Effector CD4-positive, alpha-beta T cell (primary cell): ENCODE results near the gene RFX3.

ENCODE experiments used
- DNase-seq: peaks from one replicate; pipeline ENCODE4 v3.0.0-alpha.2; 2020

RFX3 gene

DNA sequence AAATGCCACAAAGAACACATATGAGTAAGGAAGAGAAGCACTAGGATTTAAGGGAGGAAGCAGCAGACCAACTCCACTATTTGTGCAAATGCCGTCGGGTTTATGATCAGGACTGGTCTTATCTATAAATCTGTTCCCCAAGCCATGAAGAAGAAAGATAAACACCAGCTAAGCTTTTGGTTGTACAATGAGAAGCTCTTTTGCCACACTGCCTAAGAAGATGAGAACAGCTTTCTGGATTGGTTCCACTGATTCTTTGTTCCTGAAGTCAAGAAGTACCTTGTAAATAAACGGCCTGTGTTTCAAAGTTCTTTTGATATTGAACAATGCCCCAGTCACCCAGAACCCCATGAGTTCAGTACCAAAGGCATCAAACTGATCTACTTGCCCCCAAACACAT lies 93.9 kb downstream of the RFX3 start:
- DNase-seq: no peak

GRCh38 chr9:3419893-3420292 lies 105.9 kb downstream of the RFX3 start:
- DNase-seq: no peak

GRCh38 chr9:3415906-3416305 lies 109.9 kb downstream of the RFX3 start:
- DNase-seq: no peak

GRCh38 chr9:3413984-3414383 lies 111.8 kb downstream of the RFX3 start:
- no peak for DNase-seq

DNA sequence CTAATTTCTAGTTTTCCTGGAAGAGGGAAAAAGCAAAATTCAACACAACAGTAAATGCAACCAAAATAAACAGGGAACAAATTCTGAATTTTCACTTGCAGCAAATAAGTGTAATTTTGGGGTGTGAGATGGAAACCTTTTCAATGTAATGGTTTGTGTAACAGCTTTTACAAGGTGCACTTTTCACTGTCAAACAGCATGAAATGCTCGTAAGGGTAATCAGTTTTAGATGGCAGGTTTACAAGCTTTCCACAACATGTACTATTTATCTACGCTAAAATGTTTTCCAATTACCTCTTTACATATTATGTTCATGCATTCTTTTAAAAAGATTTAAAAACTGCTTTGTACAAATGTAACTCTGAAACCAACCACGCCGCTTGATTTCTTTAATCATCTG lies 115.3 kb downstream of the RFX3 start:
- DNase-seq: no peak

DNA sequence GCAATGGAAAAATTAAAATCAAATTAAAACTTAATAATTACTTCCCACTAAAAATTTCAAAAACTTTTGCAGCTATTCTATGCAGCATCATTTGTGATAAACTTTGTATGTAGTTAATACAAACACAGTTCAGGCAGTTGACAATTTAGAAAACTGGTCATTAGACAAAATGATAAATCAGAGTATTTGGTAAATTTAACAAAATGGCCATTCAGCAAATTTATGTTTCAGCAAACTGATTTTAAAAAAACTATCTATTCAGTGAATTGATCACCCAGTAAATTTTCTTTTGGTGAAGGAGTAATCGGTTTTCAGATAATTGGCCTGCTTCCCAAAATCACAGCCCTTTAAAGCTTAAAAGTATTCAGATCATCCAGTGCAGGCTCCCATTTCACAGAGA lies 116.3 kb downstream of the RFX3 start:
- no peak for DNase-seq

DNA sequence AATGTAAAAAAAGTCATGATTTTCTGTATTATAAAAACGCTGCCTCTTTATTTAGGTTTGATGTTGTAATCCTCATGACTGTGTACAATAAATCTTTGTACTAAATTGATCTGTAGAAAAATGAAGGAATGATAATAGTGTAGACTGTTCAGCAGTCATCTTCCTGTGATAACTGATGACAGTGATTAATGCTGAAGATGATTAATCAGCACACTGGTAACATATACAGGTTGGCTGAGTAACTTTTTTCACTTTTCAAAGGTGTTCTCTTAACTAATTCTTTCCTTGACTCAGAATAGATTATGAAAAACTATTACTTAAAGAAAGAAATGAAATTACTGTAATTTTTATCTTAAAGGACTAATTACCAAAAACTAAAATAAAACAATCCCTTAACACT lies 122.5 kb downstream of the RFX3 start:
- no peak for DNase-seq

GRCh38 chr9:3401221-3401954 lies 124.4 kb downstream of the RFX3 start:
- no peak for DNase-seq

DNA sequence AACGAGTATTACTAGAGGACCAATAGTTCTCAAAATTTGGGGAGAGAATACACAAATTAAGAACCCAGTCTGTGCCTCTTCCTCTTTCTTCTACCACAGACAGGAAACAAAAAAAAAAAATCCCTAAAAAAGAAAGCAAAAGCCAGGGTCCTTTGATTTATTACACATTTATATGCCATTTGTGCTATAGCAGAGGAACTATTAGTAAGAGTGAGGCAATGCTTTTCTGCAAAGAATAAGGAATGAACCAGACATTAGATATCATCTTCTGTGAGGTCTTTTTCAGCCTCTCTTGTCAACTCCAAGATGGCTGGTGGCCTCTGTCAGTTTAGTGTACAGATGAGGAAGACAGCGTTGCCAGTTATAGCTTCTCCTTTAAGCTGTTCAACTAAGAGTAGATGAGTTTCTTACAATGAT lies 127.6 kb downstream of the RFX3 start:
- no peak for DNase-seq

GRCh38 chr9:3397766-3398165 lies 128.0 kb downstream of the RFX3 start:
- no peak for DNase-seq

DNA sequence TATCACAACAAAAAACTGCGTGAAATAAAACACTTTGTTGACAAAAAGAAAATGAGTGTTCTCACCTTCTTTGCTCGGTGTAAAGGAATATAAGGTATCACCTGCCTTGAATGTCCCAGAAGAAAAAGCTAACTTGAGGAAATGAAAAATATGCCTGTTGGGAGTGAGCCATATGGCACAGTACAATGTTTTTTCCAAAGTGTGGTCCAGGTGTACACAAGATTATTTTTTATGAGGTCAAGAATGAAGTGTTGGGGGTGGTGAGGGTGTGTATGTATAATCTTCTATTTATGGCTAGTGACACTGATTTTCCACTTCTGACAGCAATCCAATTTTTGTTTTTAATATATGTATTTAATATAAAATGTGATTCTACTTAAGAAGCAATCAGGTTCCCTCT lies 134.4 kb downstream of the RFX3 start:
- DNase-seq: no peak

DNA sequence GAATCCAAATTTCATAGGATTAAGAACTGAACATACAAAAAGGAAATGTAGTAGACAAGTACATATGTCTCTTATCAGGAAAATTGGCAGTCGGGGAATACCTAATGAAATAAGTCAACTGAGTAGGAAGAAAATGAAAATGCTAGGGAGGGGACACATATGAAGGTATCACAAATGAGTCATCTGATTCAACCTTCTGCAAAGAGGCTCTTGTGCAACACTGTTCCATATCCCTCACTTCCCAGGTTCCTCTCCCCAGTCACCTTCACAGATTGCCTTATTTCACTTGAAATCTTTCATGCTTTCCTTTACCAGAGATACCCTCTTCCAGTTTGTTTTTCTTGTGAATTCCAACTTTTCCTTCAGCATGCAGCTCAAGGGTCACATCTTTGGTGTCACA lies 139.0 kb downstream of the RFX3 start:
- DNase-seq: no peak

DNA sequence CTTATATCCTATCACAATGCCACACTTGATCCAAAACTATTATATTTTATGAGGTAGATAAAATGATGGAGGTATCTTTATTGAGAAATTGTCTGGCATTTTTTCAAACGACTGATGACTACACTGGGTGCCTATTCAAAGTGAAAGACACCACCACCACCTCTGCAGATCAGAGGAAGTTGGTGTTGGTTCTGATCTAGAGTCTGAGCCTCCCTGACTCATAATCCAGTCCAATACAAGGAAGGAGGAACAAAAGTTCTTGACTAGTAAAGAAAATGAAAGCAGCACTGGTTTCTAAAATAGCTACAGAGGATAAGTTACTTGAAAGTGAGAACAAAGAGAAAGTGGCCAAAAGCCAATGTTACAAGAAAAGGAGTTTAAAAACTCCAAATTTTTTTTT lies 139.9 kb downstream of the RFX3 start:
- no peak for DNase-seq

GRCh38 chr9:3371842-3372241 lies 154.0 kb downstream of the RFX3 start:
- DNase-seq: no peak

GRCh38 chr9:3370715-3371114 lies 155.1 kb downstream of the RFX3 start:
- no peak for DNase-seq

DNA sequence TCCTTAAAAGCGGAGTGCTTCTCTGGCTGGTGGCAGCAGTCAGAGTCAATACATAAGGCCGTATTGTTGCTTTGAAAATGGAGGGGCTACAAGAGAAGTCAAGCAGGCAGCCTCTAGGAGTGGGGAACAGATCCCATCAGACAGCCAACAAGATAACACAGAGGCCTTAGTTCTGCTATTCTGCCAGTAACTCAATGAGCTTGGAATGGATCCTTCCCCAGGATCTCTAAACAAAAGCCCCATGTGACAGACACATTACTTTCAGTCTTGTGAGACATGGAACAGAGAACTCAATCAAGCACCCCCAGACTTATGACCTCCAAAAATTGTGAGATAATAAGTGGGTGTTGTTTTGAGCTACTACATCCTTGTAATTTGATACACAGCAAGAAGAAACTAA lies 158.6 kb downstream of the RFX3 start:
- no peak for DNase-seq

GRCh38 chr9:3361689-3362392 lies 164.0 kb downstream of the RFX3 start:
- no peak for DNase-seq

- DNase-seq: no peak
These were observed 164.7 kb downstream of the RFX3 start for GRCh38 chr9:3361116-3361515.

GRCh38 chr9:3360245-3360644 lies 165.6 kb downstream of the RFX3 start:
- DNase-seq: no peak

- no peak for DNase-seq
These were observed 166.0 kb downstream of the RFX3 start for GRCh38 chr9:3359778-3360177.

DNA sequence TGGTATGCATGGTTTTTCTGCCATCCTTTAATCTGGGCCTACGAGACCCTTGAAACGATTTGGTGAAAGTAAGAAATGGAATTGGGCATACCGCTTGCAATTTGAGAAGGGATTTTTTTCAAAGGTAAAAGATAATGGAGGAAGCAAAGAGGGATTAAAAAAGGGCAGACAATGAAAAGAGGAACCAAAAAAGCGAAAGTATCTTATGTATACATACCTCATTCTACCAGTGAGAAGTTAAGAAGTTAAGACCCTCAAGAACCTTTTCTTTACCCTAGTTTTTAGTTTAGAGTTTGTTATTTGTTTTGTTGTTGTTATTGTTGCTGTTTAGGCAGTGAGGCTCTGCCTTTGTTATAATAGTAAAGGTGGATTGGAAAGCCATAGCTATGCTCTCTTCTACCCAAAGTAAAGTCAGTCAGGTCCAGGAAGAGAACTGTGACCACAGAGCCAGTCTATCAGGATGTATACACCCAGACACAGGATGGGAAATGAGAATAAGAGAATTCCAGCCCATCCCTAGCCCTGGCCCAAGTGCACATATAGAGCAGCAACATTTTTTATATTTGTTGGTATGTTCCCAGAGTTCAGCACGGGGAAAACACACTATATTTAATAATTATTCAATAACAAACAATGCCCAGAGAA lies 166.6 kb downstream of the RFX3 start:
- no peak for DNase-seq

GRCh38 chr9:3348169-3348568 lies 177.6 kb downstream of the RFX3 start:
- DNase-seq: no peak

GRCh38 chr9:3346549-3346948 lies 179.3 kb downstream of the RFX3 start:
- DNase-seq: no peak

- DNase-seq: no peak
These were observed 182.1 kb downstream of the RFX3 start for GRCh38 chr9:3343671-3344070.
